ENCODE results near the gene ISOC1. TPM values are rescaled to one million over a fixed set of nuclear protein-coding genes. Genes with fewer than 3 reads are reported as not detected.

ISOC1 gene
- polyA plus RNA-seq (30.6 and 34.0 TPM in 2 replicates), polyA minus RNA-seq (22.0 and 22.4 TPM in 2 replicates)

- H3K27ac ChIP-seq (ENCODE audit: low read length) = peak within 1 kb of the TSS; percentile 64
- no peaks in the 10 kb centered on the region for H3K9me2 ChIP-seq (ENCODE audit: insufficient read depth, low read length)
- H3K4me2 ChIP-seq (ENCODE audit: low read length) = peak within 1 kb of the TSS; percentile 59
- no peaks in the 10 kb centered on the region for H3K36me3 ChIP-seq (ENCODE audit: insufficient read depth, low read length)
- peaks cover 3% of the 10 kb centered on the region for H3F3A ChIP-seq (ENCODE audit: insufficient read depth, low read length, poor library complexity, severe bottlenecking)
- no peaks in the 10 kb centered on the region for H3K79me2 ChIP-seq (replicated peaks; ENCODE audit: insufficient read depth, low read length)
- H2AFZ ChIP-seq (ENCODE audit: low read depth, low read length) = peak within 1 kb of the TSS; percentile 81
- H3K9ac ChIP-seq (ENCODE audit: low read length) = peak within 1 kb of the TSS; percentile 77
- H3K4me3 ChIP-seq (ENCODE audit: low read length) = peak within 1 kb of the TSS; percentile 90
- TF ChIP-seq REST (IDR thresholded peaks at IDR 0.05; ENCODE audit: borderline replicate concordance) = peak; percentile 18
- TF ChIP-seq POLR2AphosphoS5 (IDR thresholded peaks at IDR 0.05) = no peak
- peak; percentile 72 for TF ChIP-seq MXI1 (conservative IDR thresholded peaks at IDR 0.05; ENCODE audit: poor library complexity, severe bottlenecking)
- peak; percentile 68 for TF ChIP-seq TAF1 (IDR thresholded peaks at IDR 0.05; ENCODE audit: low read depth)
- TF ChIP-seq CTCF (IDR thresholded peaks at IDR 0.05; ENCODE audit: poor library complexity, severe bottlenecking) = peak; percentile 73
- peak; percentile 44 for TF ChIP-seq EP300 (conservative IDR thresholded peaks at IDR 0.05; ENCODE audit: poor library complexity, severe bottlenecking)
- peak; percentile 53 for TF ChIP-seq RAD21 (conservative IDR thresholded peaks at IDR 0.05)
- TF ChIP-seq SMC3 (conservative IDR thresholded peaks at IDR 0.05; ENCODE audit: poor library complexity) = peak; percentile 39
- no peak for TF ChIP-seq EZH2 (IDR thresholded peaks at IDR 0.05; ENCODE audit: borderline replicate concordance, insufficient read depth, low read length, poor library complexity, severe bottlenecking)
- no peaks in the 10 kb centered on the region for H4K20me1 ChIP-seq (ENCODE audit: insufficient read depth)
- no peaks in the 10 kb centered on the region for H3K9me3 ChIP-seq (ENCODE audit: low read length)
- no peaks in the 10 kb centered on the region for H3K27me3 ChIP-seq (ENCODE audit: insufficient read depth, low read depth, low read length)
These were observed at the start of gene ISOC1 for GRCh38 chr5:129094087-129094923. TSS of gene ISOC1 (plus strand) at chr5:129094749. CDS start at chr5:129094767, 18 bp downstream.

GRCh38 chr5:129046151-129046550, 48.4 kb upstream of the ISOC1 start:
- TF ChIP-seq REST (IDR thresholded peaks at IDR 0.05; ENCODE audit: borderline replicate concordance) (no peak), EZH2 (IDR thresholded peaks at IDR 0.05; ENCODE audit: borderline replicate concordance, insufficient read depth, low read length, poor library complexity, severe bottlenecking) (no peak), EP300 (conservative IDR thresholded peaks at IDR 0.05; ENCODE audit: poor library complexity, severe bottlenecking) (no peak), CTCF (IDR thresholded peaks at IDR 0.05; ENCODE audit: poor library complexity, severe bottlenecking) (no peak), RAD21 (conservative IDR thresholded peaks at IDR 0.05) (no peak), POLR2AphosphoS5 (IDR thresholded peaks at IDR 0.05) (no peak), SMC3 (conservative IDR thresholded peaks at IDR 0.05; ENCODE audit: poor library complexity) (no peak)
- Histone ChIP-seq H2AFZ (ENCODE audit: low read depth, low read length) (no peak overlapping the region), H3K4me3 (ENCODE audit: low read length) (no peak overlapping the region), H3K9ac (ENCODE audit: low read length) (no peak overlapping the region), H3F3A (ENCODE audit: insufficient read depth, low read length, poor library complexity, severe bottlenecking) (no peaks in the 10 kb centered on the region), H3K4me2 (ENCODE audit: low read length) (no peak overlapping the region), H3K79me2 (replicated peaks; ENCODE audit: insufficient read depth, low read length) (no peaks in the 10 kb centered on the region), H3K36me3 (ENCODE audit: insufficient read depth, low read length) (no peaks in the 10 kb centered on the region), H3K9me3 (ENCODE audit: low read length) (no peaks in the 10 kb centered on the region), H3K27ac (ENCODE audit: low read length) (no peak overlapping the region), H3K27me3 (ENCODE audit: insufficient read depth, low read depth, low read length) (no peaks in the 10 kb centered on the region), H3K9me2 (ENCODE audit: insufficient read depth, low read length) (no peaks in the 10 kb centered on the region), H4K20me1 (ENCODE audit: insufficient read depth) (no peaks in the 10 kb centered on the region)

Measured in neural cell (in vitro differentiated cells).